Activated CD8-positive, alpha-beta memory T cell treated with anti-CD3 and anti-CD28 coated beads for 1 hour (primary cell): ENCODE measurements around the gene KLHL35.
"Not testable (repeated sequence)": the region's sequence is repeated elsewhere in the genome, so short reads cannot be mapped to it uniquely, and the experiment has no call there.

Experiments used
- DNase-seq, 2 donors: peaks; one replicate each; pipeline ENCODE4 v3.0.0-alpha.2; 2020; ENCODE audit warnings: low read depth in 1 of 2; ENCODE audit errors: extremely low read depth in 1 of 2

Gene KLHL35

GRCh38 chr11:75394085-75394840 is 38.7 kb downstream of the KLHL35 start:
- DNase-seq: no peak

- no peak for DNase-seq
Measured at GRCh38 chr11:75389925-75390324, 43.1 kb downstream of the KLHL35 start.

- no peak for DNase-seq
Measured at GRCh38 chr11:75389276-75389605, 43.8 kb downstream of the KLHL35 start.

- peak; percentile 24 to 26 for DNase-seq
Measured at GRCh38 chr11:75388386-75389275, 44.4 kb downstream of the KLHL35 start.

- DNase-seq: no peak
Measured at GRCh38 chr11:75387736-75388294, 45.2 kb downstream of the KLHL35 start.

- DNase-seq: no peak
Measured at GRCh38 chr11:75386942-75387630, 45.9 kb downstream of the KLHL35 start.

GRCh38 chr11:75384438-75385080 is 48.4 kb downstream of the KLHL35 start:
- DNase-seq: peak; percentile 42 to 66

- peak in 1 of 2 donors; percentile 27 for DNase-seq
Measured at GRCh38 chr11:75383246-75383645, 49.8 kb downstream of the KLHL35 start.

- DNase-seq: no peak
Measured at GRCh38 chr11:75380716-75381420, 52.1 kb downstream of the KLHL35 start.

- no peak for DNase-seq
Measured at GRCh38 chr11:75380245-75380644, 52.8 kb downstream of the KLHL35 start.

- not testable (repeated sequence) for DNase-seq
Measured at GRCh38 chr11:75378776-75379175, 54.2 kb downstream of the KLHL35 start.

- DNase-seq: no peak
Measured at GRCh38 chr11:75376175-75376574, 56.8 kb downstream of the KLHL35 start.

- DNase-seq: no peak
Measured at GRCh38 chr11:75375626-75376025, 57.4 kb downstream of the KLHL35 start.

- DNase-seq: no peak
Measured at GRCh38 chr11:75374646-75375045, 58.4 kb downstream of the KLHL35 start.

GRCh38 chr11:75373201-75373600 is 59.8 kb downstream of the KLHL35 start:
- no peak for DNase-seq
